NCI-H2196 treated with DMSO at 0.1 percent for 48 hours (cell line): ENCODE measurements around the gene CNOT4.
"Not testable (repeated sequence)": the region's sequence is repeated elsewhere in the genome, so short reads cannot be mapped to it uniquely, and the experiment has no call there.

Source experiments
- DNase-seq: peaks from one replicate; lab custom pipeline; 2025; ENCODE audit not compliant: unreplicated experiment; lab: John Stamatoyannopoulos, UW

CNOT4 gene

DNA sequence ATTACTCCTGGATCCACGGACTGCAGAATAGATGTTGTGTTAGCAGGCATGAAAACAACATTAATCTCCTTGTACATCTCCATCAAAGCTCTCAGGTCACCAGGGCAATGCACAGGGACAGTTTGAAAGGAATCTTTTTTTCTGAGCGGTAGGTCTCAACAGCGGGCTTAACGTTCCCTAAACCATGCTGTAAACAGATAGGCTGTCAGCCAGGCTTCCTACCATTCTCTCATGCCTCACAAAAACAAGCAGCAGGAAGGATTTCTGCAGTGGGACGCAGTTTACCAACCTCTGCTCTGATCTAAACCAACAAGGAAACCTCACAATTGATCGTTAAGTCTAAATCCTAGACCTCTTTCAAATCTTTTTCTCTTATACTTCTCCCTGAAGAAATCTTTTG is 50.8 kb downstream of the CNOT4 start:
- no peak for DNase-seq

DNA sequence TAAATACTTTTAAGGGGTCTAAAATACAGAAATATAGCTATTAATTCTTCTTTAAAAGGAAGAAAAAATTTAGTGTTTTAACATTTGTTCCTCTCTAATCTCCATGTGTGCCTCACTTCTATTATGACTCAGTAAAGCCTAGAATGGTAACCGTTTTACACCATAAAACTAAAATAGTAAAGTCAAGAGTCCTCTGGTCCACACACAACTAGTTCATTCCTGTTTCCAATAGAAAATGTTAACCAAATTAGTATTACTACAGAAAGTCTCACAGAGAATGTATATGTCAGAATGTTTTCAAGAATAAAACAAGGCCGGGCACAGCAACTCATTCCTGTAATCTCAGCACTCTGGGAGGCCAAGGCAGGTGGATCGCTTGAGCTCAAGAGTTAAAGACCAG is 55.8 kb downstream of the CNOT4 start:
- DNase-seq, result no peak

DNA sequence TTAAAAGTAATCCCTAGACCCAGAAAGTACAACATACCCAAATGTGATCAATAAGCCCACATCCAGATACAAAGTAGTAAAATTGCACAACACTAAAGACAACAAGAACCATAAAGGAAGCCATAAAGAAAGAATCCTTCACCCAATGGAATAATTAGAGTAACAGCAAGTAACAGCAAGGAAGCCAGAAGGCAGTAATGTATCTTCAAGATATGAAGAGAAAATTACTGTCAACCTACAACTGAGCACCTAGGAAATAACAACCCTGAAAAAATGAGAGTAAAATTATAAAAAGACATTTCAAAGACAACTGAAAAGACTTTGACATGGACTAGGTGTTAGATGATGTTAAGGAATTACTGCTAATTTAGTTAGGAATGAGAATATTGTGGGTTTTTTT is 60.5 kb downstream of the CNOT4 start:
- no peak for DNase-seq

DNA sequence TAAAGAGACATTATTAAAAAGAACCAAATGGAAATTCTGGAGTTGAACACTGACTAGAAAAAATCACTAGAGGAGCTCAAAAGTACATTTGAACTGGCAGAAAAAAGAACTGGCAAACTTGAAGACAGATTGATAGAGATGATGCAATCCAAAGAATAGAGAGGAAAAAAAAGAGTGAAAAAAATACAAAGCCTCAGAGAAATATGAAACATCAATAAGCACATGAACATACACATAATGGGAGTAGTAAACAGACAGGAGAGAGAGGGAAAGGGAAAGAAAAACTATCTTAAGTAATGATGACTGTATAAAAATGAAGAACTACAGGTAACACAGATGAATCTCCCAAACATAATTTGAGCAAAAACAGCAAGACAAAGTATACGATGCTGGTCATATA is 61.1 kb downstream of the CNOT4 start:
- no peak for DNase-seq

- no peak for DNase-seq
Measured at GRCh38 chr7:135447748-135448147, 62.2 kb downstream of the CNOT4 start.

DNA sequence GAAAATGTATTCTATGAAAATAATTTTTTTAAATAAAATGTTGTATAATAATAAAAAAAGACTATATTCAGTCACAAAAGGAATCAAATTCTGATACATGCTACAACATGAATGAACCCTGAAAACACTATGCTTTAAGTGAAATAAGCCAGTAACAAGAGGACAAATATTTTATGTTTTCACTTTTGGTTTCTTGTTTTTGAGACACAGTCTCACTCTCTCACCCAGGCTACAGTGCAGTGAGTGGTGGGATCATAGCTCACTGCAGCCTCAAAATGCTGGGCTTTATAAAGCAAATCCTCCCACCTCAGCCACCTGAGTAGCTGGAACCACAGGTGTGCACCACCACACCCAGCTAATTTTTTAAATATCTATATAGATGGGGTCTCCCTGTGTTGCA is 64.2 kb downstream of the CNOT4 start:
- no peak for DNase-seq

- not testable (repeated sequence) for DNase-seq
Measured at GRCh38 chr7:135445266-135445665, 64.6 kb downstream of the CNOT4 start.

GRCh38 chr7:135441791-135442190 is 68.1 kb downstream of the CNOT4 start:
- DNase-seq, result no peak

GRCh38 chr7:135434047-135434446 is 75.9 kb downstream of the CNOT4 start:
- DNase-seq, result no peak

GRCh38 chr7:135430626-135431025 is 79.3 kb downstream of the CNOT4 start:
- no peak for DNase-seq

GRCh38 chr7:135428879-135429278 is 81.0 kb downstream of the CNOT4 start:
- no peak for DNase-seq

DNA sequence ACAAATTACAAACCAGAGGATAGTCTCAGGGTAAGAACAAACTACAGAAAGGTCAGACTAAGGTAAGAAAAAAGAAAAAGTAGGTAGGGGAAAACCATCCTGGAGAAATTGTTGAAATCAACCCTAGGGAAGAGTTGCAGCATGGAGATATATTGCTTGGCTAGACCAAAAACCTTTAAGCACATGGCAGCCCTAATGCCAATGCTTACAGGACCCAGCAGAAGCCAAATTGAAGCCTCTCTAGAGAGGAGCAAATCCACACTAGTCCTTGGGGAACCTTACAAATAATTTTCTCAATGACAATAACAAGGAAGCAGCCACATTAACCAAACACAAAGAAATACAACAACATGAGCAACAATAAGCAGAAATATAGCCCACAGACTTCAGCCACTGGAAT is 81.9 kb downstream of the CNOT4 start:
- DNase-seq, result no peak

- DNase-seq, result no peak
Measured at GRCh38 chr7:135427166-135427565, 82.7 kb downstream of the CNOT4 start.

DNA sequence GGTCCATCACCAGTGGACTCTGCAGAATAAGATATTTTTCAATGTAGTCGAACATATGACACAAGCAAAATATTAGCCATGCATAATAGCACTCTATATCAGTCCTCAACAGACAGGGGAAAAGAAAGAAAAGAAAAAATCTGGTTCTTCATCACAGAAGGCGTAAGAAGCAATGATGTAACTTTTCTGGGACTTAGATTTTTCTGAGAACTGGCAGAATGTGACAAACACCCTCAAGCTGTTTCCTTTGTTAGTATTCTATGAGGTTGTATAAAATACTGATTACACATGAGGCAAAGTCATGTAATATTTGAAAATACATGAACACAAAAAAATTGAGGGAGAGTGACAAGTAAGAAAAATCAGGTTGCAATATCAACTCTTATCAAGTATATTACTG is 84.9 kb downstream of the CNOT4 start:
- no peak for DNase-seq

- no peak for DNase-seq
Measured at GRCh38 chr7:135420786-135421185, 89.1 kb downstream of the CNOT4 start.

GRCh38 chr7:135416431-135416830 is 93.5 kb downstream of the CNOT4 start:
- DNase-seq, result no peak

GRCh38 chr7:135414850-135415439 is 95.0 kb downstream of the CNOT4 start:
- DNase-seq, result no peak

DNA sequence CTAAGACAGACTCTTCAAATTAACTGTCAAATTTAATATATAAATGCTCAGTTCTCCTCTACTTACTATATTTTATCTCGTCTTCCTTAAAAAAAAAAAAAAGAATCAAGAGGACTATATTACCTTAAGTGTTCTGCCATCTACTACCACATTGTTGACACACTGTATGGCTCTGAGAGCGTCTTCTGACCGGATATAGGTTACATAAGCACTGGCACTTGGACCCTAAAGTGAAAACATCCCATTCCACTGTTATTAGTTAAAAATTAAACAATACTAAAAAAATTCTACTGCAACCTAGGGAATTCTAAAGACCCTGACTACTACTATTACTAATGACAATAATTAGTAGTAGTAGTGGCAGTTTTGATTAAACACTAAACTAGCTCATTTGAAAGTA is 95.7 kb downstream of the CNOT4 start:
- DNase-seq, result no peak

- no peak for DNase-seq
Measured at GRCh38 chr7:135411098-135411497, 98.8 kb downstream of the CNOT4 start.

DNA sequence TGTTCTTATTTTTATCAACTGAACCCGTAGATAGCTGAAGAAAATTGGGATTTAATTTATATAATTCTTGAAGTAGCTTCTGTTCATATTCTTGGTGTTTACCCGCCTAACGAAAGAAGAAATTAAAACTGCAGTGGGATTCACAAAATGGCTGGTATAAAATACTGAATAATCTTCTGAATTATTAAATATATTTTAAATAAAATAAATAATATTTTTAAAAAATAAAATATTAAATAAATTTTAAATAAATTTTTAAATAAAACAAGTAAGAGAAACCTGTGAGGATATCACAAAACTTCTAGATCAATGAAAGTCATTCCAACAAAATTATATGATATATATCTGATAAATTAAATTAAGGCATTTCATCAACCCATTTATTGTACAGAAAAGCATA is 99.4 kb downstream of the CNOT4 start:
- no peak for DNase-seq

DNA sequence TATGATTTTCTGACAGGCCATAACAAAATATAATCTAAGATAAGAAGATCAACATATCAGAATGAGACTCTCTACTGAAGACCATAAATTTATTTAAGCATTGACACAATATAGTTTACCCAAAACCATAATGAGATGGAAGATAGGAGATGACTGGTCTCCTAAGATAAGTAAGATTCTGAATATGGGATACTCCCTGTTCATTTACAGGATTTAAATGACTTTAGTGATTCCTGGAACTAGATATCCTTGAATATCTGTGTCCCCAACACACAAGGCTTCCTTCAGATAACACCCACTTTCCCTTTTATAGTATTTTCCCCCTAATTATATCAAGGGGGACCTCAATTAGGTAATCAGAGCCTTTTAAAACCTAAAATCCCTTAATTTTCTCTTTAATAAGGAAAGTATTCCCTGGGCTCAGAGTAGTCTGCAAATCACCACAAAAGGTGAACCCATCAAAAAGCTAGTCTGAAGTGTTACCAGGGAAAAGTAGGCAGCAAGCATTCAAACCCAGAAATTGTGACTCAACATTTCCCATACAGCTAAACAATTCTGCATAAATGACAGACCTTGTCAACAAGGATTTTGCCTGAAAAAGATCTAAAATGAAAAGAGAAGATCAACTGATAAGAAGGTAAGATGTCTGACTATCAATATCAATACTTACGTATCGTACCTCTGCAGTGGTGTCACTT is 99.9 kb downstream of the CNOT4 start:
- DNase-seq, result no peak

- DNase-seq, result no peak
Measured at GRCh38 chr7:135407884-135408283, 102.0 kb downstream of the CNOT4 start.

DNA sequence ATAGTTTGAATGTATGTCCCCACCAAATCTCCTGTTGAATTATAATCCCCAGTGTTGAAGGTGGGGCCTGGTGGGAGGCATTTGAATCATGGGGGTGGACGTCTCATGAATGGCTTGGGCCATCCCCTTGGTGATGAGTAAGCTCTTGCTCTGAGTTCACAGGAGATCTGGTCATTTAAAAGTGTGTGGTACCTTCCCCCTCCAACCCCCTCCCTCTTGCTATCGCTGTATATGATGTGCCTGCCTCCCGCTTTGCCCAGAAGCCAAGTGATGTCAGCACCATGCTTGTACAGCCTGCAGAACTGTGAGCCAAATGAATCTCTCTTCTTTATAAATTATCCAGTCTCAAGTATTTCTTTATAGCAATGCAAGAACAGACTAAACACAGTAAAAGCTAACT is 103.0 kb downstream of the CNOT4 start:
- DNase-seq, result no peak
